HUDEP-2 (cell line): ENCODE results near the gene TLE3.

Experiments used
- DNase-seq, 76 experiments: peaks; one replicate each; lab custom pipeline; 2025; ENCODE audit not compliant: unreplicated experiment in 76 of 76; lab: John Stamatoyannopoulos, UW

The TLE3 gene

DNA sequence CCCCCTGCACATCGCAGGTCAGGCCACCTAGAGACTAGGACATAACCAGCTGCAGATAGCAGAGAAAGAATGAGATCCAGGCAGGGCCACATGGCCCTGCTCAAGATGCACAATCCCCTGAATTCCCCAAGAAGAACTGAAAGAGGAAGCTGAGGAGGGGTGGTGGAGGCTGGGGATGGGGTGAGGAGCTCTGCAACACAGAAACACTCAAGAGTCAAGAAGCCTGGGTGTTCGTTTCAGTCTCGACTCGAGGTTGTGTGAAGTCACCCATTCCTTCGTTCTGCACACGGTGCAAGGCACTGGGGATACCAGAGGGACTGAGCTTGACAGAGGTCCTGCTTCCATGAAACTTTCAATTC, 62.0 kb downstream of the TLE3 start:
- no peak for DNase-seq

DNA sequence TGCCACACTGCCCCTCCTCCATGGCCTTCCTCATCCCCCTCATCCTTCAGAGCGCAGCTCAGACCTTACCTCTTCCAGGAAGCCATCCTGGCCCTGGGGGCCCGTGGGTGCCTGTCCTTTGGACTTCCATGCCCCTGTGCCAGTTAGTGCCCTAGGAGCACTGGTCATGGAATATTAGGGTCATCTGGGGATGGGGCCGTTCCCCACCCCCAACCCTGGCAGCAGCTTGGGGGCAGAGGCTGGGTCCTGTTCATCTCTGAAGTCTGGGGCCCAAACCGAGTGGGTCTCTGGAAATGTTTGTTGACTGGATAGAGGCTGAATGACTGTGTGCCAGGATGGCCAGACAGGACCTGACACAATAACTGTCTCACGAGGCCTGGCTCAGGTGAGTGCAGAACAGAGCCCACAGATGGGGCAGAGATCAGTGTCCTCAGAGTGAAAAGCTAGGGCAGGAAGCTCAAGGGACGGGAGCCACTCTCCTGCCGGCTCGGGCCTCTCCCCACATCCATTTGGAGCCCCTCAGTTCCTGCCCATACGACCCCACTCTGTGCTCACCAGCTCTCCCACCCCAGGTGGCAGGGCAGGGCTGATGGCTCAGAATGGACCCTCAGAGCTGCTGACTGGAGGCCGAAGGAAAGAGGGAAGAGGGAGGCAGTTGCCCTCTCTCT, 62.5 kb downstream of the TLE3 start:
- DNase-seq, result no peak

DNA sequence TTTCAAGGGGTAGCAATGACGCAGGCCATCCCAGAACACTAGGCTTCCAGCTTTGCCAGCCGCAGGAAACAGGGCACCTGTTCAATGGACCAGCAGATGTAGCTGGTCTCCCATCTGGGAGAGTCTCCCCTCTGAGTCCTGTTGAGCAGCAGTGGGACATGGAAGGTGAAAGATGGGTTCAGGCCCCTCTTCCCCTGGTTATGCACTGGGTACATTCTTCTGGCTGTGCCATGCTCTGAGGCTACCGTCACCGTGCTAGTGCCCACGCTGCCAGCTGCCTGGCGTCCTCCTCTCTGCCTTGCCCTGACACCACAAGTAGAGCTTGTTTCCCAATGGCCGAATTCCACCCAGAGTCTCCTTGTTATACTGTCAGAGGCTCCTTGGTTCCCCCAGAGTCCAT, 63.1 kb downstream of the TLE3 start:
- no peak for DNase-seq

DNA sequence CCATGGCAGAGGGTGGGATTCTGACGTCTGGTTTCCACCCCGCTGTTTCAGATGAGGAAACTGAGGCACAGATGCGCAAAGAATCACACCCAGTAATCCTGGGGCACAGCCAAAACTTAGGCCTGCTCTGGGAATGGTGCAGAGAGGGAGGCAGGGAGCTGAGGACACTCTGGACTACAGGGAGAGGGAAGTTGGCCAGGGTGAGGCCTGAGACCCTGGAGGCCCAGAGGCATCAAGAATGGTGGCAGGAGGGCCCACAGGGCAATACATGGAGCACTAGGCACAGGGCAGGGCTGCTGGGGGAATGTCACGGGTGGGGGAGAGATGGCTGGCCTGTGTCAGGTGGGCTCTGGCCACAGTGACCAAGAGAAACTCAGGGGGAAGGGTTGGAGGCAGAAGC, 63.6 kb downstream of the TLE3 start:
- no peak for DNase-seq

DNA sequence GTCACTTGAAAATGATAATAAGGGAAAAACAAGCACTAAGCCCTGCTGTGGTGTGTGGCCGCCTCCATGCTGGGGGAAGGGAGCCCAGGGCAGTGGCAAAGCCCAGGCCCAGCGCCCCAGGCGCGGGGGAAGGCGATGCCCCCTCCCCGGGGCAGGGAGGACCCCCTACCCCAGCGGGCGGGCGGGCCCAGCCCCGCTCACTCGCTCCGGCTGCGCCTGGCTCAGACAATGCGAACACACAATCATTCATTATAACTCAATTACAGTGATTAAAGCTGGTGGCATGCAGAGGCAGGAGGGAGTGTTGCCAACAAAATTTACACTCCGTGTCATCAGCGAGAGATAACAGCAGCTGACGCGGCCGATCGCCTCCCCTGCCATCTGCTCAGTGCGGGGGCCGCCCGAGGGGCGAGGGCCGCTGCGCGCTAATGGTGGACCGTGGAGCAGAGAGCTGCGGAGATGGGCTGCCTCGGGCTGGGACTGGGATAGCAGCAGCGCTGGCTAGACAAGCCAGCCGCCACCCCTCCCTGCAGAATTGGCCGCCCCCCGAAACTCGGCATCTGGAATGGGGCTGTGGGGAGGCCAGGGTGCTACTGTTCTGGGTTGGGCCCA, 64.1 kb downstream of the TLE3 start:
- DNase-seq, result no peak

DNA sequence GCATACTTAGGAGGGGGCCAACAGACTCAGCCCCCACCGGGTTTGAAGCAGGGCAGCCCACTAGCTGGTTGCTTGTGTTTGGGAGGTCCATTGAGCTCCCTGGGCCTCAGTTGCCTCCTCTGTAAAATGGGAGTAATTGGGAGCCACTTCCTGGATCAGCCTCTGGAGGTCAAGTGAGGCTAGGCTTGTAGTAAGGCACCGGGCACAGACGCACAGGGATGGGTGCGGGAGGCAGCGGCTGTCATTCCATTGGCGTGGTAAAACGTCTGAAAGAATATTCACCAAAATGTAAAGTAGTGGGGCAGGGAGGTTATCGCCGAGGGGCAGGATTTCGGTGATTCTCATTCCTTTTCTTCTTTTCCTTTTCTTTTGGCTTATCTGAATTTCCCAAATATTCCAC, 64.6 kb downstream of the TLE3 start:
- no peak for DNase-seq

DNA sequence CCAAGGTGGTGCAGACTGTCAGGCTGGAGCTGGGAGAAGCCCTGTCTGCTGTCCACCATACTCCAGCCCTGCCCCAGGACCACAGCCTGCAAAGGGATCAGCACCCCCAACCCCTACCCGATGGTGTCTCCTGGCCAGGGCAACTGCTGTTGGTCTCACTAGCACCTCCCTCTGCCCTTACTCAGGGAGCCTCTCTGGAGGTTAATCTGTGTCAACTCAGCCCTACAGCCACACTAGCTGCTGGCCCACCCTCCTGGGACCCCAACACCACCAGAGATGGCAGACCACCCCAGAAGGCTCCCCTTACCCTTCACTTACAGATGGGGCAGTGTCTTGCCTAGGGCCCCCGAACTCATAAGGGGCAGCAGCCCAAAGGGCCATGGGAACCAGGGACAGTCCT, 65.2 kb downstream of the TLE3 start:
- DNase-seq, result no peak

DNA sequence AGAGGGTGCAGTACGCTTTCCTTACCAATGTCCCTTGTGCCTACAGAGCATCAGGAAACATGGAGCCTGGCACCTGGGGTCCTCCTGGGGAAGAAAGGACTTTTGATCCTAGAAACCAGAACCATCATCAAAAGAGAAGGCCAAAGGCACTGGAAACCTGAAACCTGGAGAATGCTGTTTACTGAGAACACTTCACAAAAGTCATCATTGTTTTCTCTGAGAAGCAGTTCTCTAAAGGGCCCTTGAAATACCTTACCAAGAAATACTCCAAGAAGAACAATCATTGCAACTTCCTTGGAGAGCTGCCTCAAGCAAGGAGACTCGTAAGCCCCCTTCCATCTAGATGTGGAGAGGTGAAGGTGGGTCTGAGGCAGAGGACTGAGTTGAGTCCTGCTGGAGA, 66.0 kb downstream of the TLE3 start:
- DNase-seq, result no peak

DNA sequence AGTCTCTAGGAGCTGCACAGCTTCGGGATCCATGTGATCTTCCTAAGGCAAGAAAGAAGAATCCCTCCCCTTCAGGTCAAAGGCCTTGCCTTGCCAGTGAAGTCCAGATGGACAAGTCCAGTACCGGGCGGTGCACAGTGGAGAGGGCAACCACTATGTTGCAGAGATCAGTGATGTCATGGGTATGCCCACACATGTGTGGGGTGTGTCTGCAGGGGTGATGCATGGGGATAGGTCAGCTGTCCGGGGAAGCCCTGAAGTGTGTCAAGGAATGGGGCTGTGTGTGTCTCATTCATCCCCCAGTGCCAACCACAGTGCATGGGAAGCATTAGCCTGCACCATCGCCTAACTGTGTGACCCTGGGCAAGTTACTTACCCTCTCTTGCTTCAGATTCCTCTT, 66.5 kb downstream of the TLE3 start:
- DNase-seq, result no peak

DNA sequence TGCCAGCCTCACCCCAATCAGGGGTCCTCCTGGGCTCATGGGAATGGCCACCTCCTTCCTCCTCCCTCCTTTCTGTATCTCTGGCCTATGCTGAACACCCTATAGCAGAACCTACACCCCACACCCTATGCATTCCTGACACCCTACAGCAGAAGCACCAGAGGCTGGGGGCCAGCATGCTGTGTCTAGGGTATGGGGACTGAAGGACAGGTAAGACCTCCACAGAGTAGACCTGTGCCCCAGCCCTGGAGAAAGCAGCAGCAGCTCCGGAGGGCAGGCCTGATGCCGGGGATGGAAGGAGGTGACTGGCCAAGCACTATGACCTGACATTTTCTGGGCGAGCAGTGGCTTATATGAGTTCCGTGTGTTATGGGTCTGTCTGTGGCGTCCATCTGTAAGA, 66.9 kb downstream of the TLE3 start:
- DNase-seq, result no peak

DNA sequence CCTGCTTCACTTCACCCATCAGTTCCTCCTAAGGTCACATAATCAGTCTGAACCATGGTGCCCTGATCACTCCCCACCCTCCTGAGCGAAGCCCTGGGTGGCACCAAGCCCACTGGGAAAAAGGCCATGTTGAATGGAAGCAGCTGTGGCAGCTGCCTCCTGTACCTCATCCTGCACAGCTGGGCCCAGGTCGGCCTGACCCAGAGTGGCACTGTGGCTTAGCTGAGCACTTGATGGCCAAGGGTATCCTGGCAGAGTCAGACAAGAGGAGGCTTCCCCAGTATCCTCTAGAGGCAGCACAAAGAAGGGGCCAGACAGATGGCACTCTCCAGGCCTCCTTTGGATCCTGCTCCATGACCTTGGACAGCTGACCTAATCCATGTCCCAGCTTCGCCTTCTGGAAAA, 68.4 kb downstream of the TLE3 start:
- no peak for DNase-seq

DNA sequence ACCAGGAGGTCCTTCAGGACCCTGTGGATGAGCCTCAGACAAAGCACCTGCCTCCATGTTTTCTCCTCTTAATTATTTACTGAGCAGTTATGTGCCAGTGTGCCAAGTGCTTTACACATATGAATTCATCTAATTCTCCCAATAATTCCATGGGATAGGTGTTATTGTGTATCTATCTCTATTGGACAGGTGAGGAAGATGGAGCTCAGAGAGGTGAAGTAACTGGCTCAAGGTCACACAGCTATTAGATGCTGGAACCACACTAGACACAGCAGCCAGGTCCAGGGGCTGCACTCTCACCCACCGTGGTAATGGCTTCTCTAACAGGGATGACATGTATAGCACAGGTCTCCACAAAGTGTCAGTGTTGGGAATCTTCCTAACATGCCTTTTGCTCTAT, 70.2 kb downstream of the TLE3 start:
- no peak for DNase-seq

DNA sequence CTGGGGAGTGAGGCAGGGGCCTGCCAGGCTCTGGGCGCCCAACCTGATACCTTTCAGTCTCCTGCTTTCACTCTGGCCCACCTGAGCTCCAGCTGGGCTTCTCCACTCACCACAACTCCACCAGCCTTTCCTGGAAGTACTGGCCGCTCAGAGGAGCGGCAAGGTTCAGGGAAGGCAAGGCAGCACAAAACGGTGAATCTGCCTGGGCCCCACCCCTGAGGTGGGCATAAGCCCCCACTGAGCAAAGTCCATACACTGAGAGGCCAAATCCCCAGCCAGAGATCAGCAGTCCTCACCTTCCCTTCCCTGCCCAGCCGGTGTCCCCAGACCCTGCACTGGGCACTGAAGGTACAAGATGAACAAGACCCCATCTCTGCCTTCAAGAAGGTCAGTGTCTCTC, 70.7 kb downstream of the TLE3 start:
- no peak for DNase-seq

DNA sequence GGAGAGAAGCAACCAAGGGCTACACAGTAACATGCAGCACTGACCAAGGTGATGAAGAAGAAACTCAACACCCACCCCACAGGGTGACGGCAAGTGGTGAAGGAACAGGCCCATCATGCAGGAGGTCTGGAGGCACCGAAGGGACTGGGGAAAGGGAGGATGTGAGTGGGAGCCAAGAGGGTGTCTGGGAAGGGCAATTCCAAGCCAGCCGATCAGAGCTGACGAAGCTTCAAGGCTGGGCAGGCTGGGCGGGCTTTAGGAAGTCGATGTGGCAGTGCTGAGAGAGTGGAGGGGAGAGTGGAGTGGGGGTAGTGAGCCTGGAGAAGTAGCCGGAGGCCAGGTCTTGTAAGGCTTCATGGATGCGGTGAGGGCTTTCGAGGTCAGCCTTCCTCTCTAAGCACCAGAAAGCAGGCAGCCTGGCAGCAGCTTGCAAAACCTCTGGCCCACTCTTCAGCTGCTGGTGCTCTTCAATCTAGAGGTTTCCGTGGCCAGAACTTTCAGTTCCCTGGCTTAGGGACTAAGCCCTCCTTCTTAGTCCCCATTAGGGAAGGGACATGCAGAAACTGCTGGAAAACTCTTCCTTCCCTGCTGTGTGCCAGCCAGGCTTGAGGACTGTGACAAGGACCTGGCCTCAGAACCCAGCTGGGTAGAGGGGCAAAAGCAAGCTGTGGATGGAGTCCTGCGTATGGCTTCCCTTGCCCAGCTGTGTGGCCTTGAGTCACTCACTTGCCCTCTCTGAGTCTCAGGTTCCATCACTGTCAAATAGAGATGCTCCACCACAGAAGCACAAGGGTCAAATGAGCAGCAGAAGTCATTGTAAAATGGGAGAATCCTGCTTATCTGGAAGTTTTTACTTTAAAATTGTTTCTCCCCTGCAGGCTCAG, 72.1 kb downstream of the TLE3 start:
- DNase-seq, result no peak

DNA sequence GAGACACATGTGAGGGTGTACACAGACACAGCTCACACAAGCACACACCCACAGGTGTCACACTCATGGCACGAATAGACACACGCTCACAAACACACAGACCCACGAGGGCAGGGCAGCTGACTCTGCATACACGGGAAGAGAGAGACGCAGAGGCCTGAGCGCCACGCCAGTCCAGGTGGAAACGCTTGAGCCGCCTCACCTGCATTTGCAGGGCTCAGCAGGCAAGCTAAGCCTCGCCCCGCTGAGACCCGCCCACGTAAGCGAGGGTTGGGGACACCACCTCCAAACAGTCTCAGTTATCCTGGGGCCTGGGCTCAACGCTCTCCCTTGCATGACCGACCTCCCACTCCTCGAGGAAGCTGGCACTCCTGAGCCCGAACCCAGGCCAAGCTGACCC, 73.2 kb downstream of the TLE3 start:
- DNase-seq, result no peak

DNA sequence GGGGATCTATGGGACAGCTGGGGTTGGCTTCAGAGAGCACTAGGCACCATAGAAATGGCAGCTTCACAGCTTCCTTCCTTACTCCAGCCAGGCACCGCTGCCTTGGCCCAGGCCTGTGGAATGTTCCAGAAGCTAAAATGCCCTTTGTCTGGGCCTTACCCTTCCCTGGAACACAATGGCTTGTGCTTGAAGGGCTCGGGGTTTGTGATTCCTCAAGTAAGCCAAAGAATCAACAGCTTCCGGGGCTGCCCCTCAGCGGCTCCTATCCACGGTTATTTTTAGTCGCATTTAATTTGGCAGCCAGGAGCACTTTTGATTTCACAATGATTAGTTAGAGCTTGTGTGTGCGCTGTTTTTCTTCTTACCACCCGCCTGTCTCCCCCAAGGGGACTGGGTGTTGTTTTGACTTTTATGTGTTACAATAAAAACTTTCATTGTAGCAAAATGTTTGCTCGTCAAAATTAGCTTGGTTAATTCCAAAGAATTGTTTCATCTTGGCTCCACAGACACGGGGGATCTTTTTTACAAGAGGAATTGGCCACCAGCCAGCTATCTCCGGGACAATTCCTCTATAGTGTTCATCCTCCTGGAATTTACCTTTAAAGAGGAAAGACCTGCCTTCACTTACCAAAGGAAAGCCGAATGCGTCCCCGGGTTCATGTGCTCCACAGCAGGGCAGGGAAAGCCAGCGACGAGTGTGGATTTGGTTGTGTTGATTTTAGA, 73.8 kb downstream of the TLE3 start:
- no peak for DNase-seq

DNA sequence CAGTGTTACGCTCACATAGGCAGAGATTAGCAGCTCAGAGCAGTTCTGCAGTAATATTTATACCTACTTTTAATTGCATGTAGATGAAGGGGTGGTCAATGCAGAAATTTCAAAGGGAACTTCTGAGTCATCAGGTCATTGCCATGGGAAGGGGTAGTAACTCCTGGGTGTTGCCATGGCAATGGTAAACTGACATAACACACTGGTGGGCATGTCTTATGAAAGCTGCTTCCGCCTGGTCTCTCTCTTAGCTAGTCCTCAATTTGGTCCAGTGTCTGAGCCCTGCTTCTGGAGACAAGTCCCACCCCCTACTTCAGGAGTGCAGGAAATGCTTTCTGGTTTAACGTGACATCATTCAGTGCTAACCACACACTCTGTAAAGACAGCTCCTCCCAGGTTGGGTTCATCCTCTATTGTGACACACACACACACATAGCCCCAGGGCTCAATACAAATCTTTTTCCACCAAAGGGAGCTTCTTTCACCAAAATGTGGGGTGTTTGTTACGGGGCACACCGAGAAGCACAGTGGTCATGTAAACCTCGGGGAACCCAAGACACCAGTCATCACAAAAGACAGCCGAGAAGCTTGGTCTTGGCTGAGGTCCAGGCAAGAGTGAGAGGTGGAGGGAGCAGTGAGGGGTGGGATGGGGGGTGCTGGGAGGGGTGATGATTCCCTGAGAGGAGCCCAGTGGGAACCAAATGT, 74.5 kb downstream of the TLE3 start:
- peak in 1 of 76 experiments; percentile 5 for DNase-seq

DNA sequence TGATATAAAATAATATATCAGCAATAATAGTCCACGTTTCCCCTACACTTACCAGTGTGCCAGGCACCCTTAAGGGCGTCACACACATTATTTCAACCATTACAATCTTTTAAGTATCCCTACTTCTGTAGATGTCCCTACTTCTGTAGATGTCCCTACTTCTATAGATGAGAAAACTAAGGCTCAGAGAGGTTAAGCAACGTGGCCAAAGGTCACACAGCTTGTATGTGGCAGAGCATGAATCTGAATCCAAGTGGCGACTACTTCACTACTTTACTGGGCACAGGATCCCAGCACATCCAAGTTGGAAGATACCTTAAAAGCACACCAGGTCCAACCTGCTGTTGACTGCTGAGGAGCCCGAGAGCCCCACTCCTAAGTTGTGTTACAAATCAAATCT, 77.5 kb downstream of the TLE3 start:
- no peak for DNase-seq

DNA sequence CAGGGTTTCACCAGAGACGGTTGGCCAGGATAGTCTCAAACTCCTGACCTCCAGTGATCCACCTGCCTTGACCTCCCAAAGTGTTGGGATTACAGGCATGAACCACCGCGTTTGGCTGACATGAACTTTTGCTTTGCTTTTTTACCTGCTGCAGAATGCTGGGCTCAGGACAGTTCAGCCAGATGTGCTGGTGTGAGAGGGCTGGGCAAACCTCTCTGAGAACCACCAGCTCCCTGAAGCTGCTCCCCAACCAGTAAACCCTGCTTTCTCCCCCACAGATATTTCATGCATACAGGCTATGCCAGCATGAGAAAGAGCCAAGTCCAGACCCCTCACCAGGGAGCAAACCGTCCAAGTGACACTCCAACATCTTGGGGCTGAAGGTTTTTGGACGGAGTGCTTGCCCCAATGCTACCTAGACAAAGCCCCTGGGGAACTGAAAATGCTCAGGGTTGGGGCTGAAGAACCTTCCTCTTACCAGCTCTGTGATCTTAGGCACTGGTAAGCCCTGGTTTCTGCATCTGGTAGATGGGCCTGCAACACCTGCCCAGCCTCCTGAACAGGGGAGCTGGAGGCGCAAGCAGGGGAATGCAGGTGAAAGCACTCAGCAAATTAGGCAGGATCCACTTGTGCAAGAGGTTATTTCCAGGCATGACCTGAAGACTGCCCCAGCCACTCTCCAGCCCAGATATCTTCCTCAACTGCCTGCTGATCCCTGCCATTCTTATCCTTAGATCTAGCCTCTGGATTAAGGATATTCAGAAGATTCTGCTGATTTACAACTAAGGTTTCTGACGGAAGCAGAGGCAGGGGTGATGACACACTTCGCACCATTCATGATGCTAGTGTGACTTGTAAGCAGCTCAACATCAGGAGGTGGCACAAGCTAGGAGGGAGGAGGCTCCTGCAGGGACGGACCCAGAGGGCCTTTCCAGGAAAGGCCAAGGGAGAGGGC, 78.8 kb downstream of the TLE3 start:
- no peak for DNase-seq

DNA sequence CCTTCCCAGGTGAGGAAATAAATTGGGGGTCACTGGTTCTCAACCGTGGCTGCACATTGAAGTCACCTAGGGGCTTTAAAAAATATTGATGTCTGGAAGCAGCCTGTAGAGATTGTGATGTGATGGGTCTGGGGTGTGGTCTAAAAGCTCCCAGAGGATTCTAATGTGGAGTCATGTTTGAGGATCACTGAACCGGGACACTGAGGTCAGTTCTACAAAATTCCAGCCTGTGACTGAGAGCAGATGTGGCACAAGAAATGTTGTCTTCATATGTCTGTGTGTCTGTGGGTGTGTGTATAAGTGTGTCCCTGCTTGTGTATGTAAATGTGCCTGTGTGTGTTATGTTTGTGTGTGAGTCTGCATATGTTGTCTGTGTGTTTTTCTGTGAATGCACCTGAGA, 79.9 kb downstream of the TLE3 start:
- no peak for DNase-seq
